ENCODE data around the gene SEC23A. TPM values are rescaled to one million over a fixed set of nuclear protein-coding genes. Genes with fewer than 3 reads are reported as not detected.

SEC23A gene
- total RNA-seq, 1 experiment from 2014 or later = 62.9 TPM

DNA sequence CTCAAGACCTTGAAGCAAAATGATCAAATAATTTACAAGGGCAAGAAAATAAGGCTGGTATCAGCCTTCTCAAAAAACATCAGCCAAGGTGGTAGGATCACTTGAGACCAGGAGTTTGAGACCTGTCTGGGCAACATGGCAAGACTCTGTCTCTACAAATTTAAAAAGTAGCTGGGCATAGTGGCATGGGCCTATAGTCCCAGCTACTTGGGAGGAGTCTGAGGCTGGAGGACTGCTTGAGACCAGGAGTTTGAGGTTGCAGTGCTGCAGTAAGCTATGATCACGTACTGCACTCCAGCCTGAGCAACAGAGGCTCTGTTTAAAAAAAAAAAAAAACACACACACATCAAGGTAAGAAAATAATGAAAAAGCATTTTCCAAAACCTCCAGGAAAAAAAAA is 22.1 kb downstream of the SEC23A start:
- no peaks in the 10 kb centered on the region for H3K9me3 Mint-ChIP-seq
- TF ChIP-seq, protein P1, sequence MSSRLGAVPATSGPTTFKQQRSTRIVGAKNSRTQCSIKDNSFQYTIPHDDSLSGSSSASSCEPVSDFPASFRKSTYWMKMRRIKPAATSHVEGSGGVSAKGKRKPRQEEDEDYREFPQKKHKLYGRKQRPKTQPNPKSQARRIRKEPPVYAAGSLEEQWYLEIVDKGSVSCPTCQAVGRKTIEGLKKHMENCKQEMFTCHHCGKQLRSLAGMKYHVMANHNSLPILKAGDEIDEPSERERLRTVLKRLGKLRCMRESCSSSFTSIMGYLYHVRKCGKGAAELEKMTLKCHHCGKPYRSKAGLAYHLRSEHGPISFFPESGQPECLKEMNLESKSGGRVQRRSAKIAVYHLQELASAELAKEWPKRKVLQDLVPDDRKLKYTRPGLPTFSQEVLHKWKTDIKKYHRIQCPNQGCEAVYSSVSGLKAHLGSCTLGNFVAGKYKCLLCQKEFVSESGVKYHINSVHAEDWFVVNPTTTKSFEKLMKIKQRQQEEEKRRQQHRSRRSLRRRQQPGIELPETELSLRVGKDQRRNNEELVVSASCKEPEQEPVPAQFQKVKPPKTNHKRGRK (CRISPR knock-in tag; IDR thresholded peaks at IDR 0.05; ENCODE audit: borderline replicate concordance) = no peak
- TF ChIP-seq JUN (CRISPR knock-in tag; IDR thresholded peaks at IDR 0.05) (no peak), GTF2I (CRISPR knock-in tag; conservative IDR thresholded peaks at IDR 0.05) (no peak), JAZF1 (CRISPR knock-in tag; IDR thresholded peaks at IDR 0.05) (no peak), ZBTB21 (CRISPR knock-in tag; IDR thresholded peaks at IDR 0.05; ENCODE audit: borderline replicate concordance) (no peak), ZNF317 (CRISPR knock-in tag; IDR thresholded peaks at IDR 0.05; ENCODE audit: borderline replicate concordance, low read depth) (no peak), TEAD1 (CRISPR knock-in tag; IDR thresholded peaks at IDR 0.05) (no peak), CREB1 (CRISPR knock-in tag; IDR thresholded peaks at IDR 0.05) (no peak), TCF7 (CRISPR knock-in tag; IDR thresholded peaks at IDR 0.05; ENCODE audit: low read depth) (no peak), ATF1 (CRISPR knock-in tag; IDR thresholded peaks at IDR 0.05) (no peak), OVOL2 (CRISPR knock-in tag; IDR thresholded peaks at IDR 0.05; ENCODE audit: borderline replicate concordance) (no peak), SMAD3 (CRISPR knock-in tag; IDR thresholded peaks at IDR 0.05; ENCODE audit: borderline replicate concordance) (no peak), KAT7 (CRISPR knock-in tag; IDR thresholded peaks at IDR 0.05; ENCODE audit: borderline replicate concordance) (no peak), SP1 (CRISPR knock-in tag; conservative IDR thresholded peaks at IDR 0.05) (no peak)
- TF ChIP-seq, protein P2, sequence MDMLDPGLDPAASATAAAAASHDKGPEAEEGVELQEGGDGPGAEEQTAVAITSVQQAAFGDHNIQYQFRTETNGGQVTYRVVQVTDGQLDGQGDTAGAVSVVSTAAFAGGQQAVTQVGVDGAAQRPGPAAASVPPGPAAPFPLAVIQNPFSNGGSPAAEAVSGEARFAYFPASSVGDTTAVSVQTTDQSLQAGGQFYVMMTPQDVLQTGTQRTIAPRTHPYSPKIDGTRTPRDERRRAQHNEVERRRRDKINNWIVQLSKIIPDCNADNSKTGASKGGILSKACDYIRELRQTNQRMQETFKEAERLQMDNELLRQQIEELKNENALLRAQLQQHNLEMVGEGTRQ (CRISPR knock-in tag; IDR thresholded peaks at IDR 0.05) = no peak
- TF ChIP-seq, protein P3, sequence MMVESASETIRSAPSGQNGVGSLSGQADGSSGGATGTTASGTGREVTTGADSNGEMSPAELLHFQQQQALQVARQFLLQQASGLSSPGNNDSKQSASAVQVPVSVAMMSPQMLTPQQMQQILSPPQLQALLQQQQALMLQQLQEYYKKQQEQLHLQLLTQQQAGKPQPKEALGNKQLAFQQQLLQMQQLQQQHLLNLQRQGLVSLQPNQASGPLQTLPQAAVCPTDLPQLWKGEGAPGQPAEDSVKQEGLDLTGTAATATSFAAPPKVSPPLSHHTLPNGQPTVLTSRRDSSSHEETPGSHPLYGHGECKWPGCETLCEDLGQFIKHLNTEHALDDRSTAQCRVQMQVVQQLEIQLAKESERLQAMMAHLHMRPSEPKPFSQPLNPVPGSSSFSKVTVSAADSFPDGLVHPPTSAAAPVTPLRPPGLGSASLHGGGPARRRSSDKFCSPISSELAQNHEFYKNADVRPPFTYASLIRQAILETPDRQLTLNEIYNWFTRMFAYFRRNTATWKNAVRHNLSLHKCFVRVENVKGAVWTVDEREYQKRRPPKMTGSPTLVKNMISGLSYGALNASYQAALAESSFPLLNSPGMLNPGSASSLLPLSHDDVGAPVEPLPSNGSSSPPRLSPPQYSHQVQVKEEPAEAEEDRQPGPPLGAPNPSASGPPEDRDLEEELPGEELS (CRISPR knock-in tag; IDR thresholded peaks at IDR 0.05) = no peak

DNA sequence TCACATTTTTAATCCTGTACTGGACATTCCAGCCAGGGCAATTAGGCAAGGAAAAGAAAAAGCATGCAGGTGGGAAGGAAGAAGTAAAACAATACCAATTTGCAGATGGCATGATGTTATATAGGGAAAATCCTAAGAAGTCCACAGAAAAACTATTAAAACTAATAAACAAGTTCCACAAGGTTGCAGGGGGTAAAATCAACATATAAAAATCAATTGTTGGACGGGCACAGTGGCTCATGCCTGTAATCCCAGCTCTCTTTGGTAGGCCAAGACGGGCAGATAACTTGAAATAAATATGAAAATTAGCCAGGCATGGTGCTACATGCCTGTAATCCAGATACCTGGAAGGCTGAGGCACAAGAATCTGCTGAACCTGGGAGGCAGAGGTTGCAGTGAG is 31.9 kb downstream of the SEC23A start:
- H3K27me3 Mint-ChIP-seq (ENCODE audit: low read depth) = no peaks in the 10 kb centered on the region
- no peaks in the 10 kb centered on the region for H3K9me3 Mint-ChIP-seq
- no peak for DNase-seq (ENCODE audit: low spot score)
- H3K36me3 Mint-ChIP-seq = peaks cover 49% of the 10 kb centered on the region
- ATAC-seq = no peak
- H3K4me3 Mint-ChIP-seq = no peak overlapping the region
- ChIA-PET POLR2A (no interaction called here), CTCF (no interaction called here)
- H3K4me1 Mint-ChIP-seq = no peaks in the 10 kb centered on the region
- no peak overlapping the region for H3K27ac Mint-ChIP-seq
- TF ChIP-seq, protein P4, sequence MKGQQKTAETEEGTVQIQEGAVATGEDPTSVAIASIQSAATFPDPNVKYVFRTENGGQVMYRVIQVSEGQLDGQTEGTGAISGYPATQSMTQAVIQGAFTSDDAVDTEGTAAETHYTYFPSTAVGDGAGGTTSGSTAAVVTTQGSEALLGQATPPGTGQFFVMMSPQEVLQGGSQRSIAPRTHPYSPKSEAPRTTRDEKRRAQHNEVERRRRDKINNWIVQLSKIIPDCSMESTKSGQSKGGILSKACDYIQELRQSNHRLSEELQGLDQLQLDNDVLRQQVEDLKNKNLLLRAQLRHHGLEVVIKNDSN (CRISPR knock-in tag; IDR thresholded peaks at IDR 0.05) = no peak
- TF ChIP-seq NR2C2 (CRISPR knock-in tag; IDR thresholded peaks at IDR 0.05) (no peak), ZNF416 (CRISPR knock-in tag; IDR thresholded peaks at IDR 0.05) (no peak), NFYB (CRISPR knock-in tag; conservative IDR thresholded peaks at IDR 0.05; ENCODE audit: low read depth) (no peak), ZNF317 (CRISPR knock-in tag; IDR thresholded peaks at IDR 0.05; ENCODE audit: borderline replicate concordance, low read depth) (no peak), JUN (CRISPR knock-in tag; IDR thresholded peaks at IDR 0.05) (no peak), MYBL2 (CRISPR knock-in tag; IDR thresholded peaks at IDR 0.05) (no peak), ZNF423 (CRISPR knock-in tag; IDR thresholded peaks at IDR 0.05) (no peak), IRF2 (CRISPR knock-in tag; IDR thresholded peaks at IDR 0.05; ENCODE audit: borderline replicate concordance, low read depth) (no peak), PRRX2 (CRISPR knock-in tag; IDR thresholded peaks at IDR 0.05) (no peak)
- TF ChIP-seq, protein P5, sequence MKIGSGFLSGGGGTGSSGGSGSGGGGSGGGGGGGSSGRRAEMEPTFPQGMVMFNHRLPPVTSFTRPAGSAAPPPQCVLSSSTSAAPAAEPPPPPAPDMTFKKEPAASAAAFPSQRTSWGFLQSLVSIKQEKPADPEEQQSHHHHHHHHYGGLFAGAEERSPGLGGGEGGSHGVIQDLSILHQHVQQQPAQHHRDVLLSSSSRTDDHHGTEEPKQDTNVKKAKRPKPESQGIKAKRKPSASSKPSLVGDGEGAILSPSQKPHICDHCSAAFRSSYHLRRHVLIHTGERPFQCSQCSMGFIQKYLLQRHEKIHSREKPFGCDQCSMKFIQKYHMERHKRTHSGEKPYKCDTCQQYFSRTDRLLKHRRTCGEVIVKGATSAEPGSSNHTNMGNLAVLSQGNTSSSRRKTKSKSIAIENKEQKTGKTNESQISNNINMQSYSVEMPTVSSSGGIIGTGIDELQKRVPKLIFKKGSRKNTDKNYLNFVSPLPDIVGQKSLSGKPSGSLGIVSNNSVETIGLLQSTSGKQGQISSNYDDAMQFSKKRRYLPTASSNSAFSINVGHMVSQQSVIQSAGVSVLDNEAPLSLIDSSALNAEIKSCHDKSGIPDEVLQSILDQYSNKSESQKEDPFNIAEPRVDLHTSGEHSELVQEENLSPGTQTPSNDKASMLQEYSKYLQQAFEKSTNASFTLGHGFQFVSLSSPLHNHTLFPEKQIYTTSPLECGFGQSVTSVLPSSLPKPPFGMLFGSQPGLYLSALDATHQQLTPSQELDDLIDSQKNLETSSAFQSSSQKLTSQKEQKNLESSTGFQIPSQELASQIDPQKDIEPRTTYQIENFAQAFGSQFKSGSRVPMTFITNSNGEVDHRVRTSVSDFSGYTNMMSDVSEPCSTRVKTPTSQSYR (CRISPR knock-in tag; IDR thresholded peaks at IDR 0.05) = no peak
- TF ChIP-seq, protein P2 (CRISPR knock-in tag; IDR thresholded peaks at IDR 0.05) = no peak
- TF ChIP-seq, protein P6, sequence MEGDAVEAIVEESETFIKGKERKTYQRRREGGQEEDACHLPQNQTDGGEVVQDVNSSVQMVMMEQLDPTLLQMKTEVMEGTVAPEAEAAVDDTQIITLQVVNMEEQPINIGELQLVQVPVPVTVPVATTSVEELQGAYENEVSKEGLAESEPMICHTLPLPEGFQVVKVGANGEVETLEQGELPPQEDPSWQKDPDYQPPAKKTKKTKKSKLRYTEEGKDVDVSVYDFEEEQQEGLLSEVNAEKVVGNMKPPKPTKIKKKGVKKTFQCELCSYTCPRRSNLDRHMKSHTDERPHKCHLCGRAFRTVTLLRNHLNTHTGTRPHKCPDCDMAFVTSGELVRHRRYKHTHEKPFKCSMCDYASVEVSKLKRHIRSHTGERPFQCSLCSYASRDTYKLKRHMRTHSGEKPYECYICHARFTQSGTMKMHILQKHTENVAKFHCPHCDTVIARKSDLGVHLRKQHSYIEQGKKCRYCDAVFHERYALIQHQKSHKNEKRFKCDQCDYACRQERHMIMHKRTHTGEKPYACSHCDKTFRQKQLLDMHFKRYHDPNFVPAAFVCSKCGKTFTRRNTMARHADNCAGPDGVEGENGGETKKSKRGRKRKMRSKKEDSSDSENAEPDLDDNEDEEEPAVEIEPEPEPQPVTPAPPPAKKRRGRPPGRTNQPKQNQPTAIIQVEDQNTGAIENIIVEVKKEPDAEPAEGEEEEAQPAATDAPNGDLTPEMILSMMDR (IDR thresholded peaks at IDR 0.05) = no peak

More for the DNA sequence above, 22.1 kb downstream of the SEC23A start:
- Mint-ChIP-seq H3K27ac (no peak overlapping the region), H3K36me3 (peaks cover 59% of the 10 kb centered on the region), H3K4me3 (no peak overlapping the region), H3K27me3 (ENCODE audit: low read depth) (no peaks in the 10 kb centered on the region; the same call in 1 of the 2 replicates), H3K4me1 (no peaks in the 10 kb centered on the region)
- no peak for ATAC-seq
- ChIA-PET POLR2A (interaction anchor here (0.6 to 0.7 kb wide), 2 partner anchors 599 to 1860 kb away, joined by 3 read pairs; no protein-coding TSS in a partner anchor), CTCF (interaction anchor here (0.7 to 1.1 kb wide), 2 partner anchors 35 to 46 kb away, joined by 3 read pairs; no protein-coding TSS in a partner anchor)
- DNase-seq (ENCODE audit: low spot score) = no peak

All from WTC11 (cell line).